Gastrocnemius medialis (tissue), 4 donors: Measurements from ENCODE around the gene PNCK.

Source experiments
- POLR2A ChIP-seq, 2 donors: fragments of 450-650 bp; IDR thresholded peaks; one replicate each; pipeline ENCODE4 v1.6.1; 2017; ENCODE audit warnings: antibody characterized with exemption in 2 of 2, mild to moderate bottlenecking in 2 of 2, moderate library complexity in 2 of 2
- TF ChIP-seq, protein P1 (sequence below), 5 experiments: fragments of 450-650 bp in 3 of 5; fragments of 200-600 bp in 2 of 5; sonication (generic) in 2 of 5; IDR thresholded peaks in 4 of 5; conservative IDR thresholded peaks in 1 of 5; 1 replicate in 4 of 5; 2 replicates in 1 of 5; pipeline ENCODE4 v1.5.1; 2016 to 2019; ENCODE audit warnings: antibody characterized with exemption in 5 of 5, mild to moderate bottlenecking in 3 of 5, moderate library complexity in 3 of 5

- TF ChIP-seq, protein P1, sequence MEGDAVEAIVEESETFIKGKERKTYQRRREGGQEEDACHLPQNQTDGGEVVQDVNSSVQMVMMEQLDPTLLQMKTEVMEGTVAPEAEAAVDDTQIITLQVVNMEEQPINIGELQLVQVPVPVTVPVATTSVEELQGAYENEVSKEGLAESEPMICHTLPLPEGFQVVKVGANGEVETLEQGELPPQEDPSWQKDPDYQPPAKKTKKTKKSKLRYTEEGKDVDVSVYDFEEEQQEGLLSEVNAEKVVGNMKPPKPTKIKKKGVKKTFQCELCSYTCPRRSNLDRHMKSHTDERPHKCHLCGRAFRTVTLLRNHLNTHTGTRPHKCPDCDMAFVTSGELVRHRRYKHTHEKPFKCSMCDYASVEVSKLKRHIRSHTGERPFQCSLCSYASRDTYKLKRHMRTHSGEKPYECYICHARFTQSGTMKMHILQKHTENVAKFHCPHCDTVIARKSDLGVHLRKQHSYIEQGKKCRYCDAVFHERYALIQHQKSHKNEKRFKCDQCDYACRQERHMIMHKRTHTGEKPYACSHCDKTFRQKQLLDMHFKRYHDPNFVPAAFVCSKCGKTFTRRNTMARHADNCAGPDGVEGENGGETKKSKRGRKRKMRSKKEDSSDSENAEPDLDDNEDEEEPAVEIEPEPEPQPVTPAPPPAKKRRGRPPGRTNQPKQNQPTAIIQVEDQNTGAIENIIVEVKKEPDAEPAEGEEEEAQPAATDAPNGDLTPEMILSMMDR (IDR thresholded peaks at IDR 0.05 in 4 of 5, conservative IDR thresholded peaks at IDR 0.05 in 1 of 5) = peak; percentile 28 to 64 (median 53)
- TF ChIP-seq POLR2A (IDR thresholded peaks at IDR 0.05) = peak; percentile 41 to 49
Measured at GRCh38 chrX:153705403-153706060, 31.9 kb upstream of the PNCK start.
